Measurements from ENCODE around the gene ZNF134.

GRCh38 chr19:57633832-57634131 lies 19.7 kb downstream of the ZNF134 start:
- TF ChIP-seq IRF2 (CRISPR knock-in tag; IDR thresholded peaks at IDR 0.05; ENCODE audit: borderline replicate concordance, low read depth) (no peak), CTCF (IDR thresholded peaks at IDR 0.05) (no peak), ATF1 (CRISPR knock-in tag; IDR thresholded peaks at IDR 0.05) (no peak), CREM (CRISPR knock-in tag; IDR thresholded peaks at IDR 0.05) (no peak), CREB1 (CRISPR knock-in tag; IDR thresholded peaks at IDR 0.05) (no peak), USF2 (CRISPR knock-in tag; IDR thresholded peaks at IDR 0.05) (no peak), USF1 (CRISPR knock-in tag; IDR thresholded peaks at IDR 0.05) (no peak), PREB (CRISPR knock-in tag; IDR thresholded peaks at IDR 0.05; ENCODE audit: borderline replicate concordance) (no peak), ZBTB21 (CRISPR knock-in tag; IDR thresholded peaks at IDR 0.05; ENCODE audit: borderline replicate concordance) (no peak), MAX (CRISPR knock-in tag; IDR thresholded peaks at IDR 0.05) (no peak), TP53 (CRISPR knock-in tag; IDR thresholded peaks at IDR 0.05) (no peak)
